Measurements from ENCODE around the gene ACVR1C. TPM values are rescaled to one million over a fixed set of nuclear protein-coding genes. Genes with fewer than 3 reads are reported as not detected.
"Not testable (repeated sequence)": the region's sequence is repeated elsewhere in the genome, so short reads cannot be mapped to it uniquely, and the experiment has no call there.

Gene ACVR1C
- total RNA-seq, 1 donor from 2014 or later: 1.7 TPM

GRCh38 chr2:157528963-157529751 lies 99.5 kb downstream of the ACVR1C start:
- Histone ChIP-seq H3K27ac (no peak overlapping the region), H3K36me3 (no peaks in the 10 kb centered on the region), H3K4me3 (no peak overlapping the region), H3K27me3 (ENCODE audit: low read depth) (no peaks in the 10 kb centered on the region), H3K9me3 (no peaks in the 10 kb centered on the region), H3K4me1 (no peaks in the 10 kb centered on the region)
- intact Hi-C loops (cut with DNase I): no loop called here
- ATAC-seq (no peak), DNase-seq (no peak)
- no peak for TF ChIP-seq CTCF (IDR thresholded peaks at IDR 0.05)

GRCh38 chr2:157526070-157526469 lies 102.6 kb downstream of the ACVR1C start:
- TF ChIP-seq CTCF (IDR thresholded peaks at IDR 0.05): no peak
- Histone ChIP-seq H3K9me3 (no peaks in the 10 kb centered on the region), H3K27ac (no peak overlapping the region), H3K27me3 (ENCODE audit: low read depth) (no peaks in the 10 kb centered on the region), H3K4me3 (no peak overlapping the region), H3K36me3 (no peaks in the 10 kb centered on the region), H3K4me1 (no peaks in the 10 kb centered on the region)
- DNase-seq (no peak), ATAC-seq (no peak)
- intact Hi-C loops (cut with DNase I): no loop called here

- H3K9me3 ChIP-seq: no peaks in the 10 kb centered on the region
- TF ChIP-seq CTCF (IDR thresholded peaks at IDR 0.05): no peak
- no peak overlapping the region for H3K27ac ChIP-seq
- no peaks in the 10 kb centered on the region for H3K4me1 ChIP-seq
- intact Hi-C loops (cut with DNase I): no loop called here
- DNase-seq (no peak), ATAC-seq (no peak)
- no peaks in the 10 kb centered on the region for H3K36me3 ChIP-seq
- no peak overlapping the region for H3K4me3 ChIP-seq
- H3K27me3 ChIP-seq (ENCODE audit: low read depth): no peaks in the 10 kb centered on the region
Measured at GRCh38 chr2:157523270-157524247, 105.1 kb downstream of the ACVR1C start.

- ATAC-seq; H3K9me3 ChIP-seq; H3K36me3 ChIP-seq; DNase-seq; intact Hi-C loops (cut with DNase I); H3K27ac ChIP-seq; H3K27me3 ChIP-seq (ENCODE audit: low read depth); H3K4me3 ChIP-seq; H3K4me1 ChIP-seq: not testable (repeated sequence)
Measured at GRCh38 chr2:157514966-157515365, 113.7 kb downstream of the ACVR1C start.

- intact Hi-C loops (cut with DNase I): no loop called here
- Histone ChIP-seq H3K4me1 (no peaks in the 10 kb centered on the region), H3K27me3 (ENCODE audit: low read depth) (no peaks in the 10 kb centered on the region), H3K36me3 (no peaks in the 10 kb centered on the region), H3K27ac (no peak overlapping the region), H3K4me3 (no peak overlapping the region), H3K9me3 (no peaks in the 10 kb centered on the region)
- DNase-seq: no peak
- ATAC-seq: no peak
- TF ChIP-seq CTCF (IDR thresholded peaks at IDR 0.05): no peak
Measured at GRCh38 chr2:157509744-157510143, 118.9 kb downstream of the ACVR1C start.
